ENCODE data around the gene RENBP. TPM values are rescaled to one million over a fixed set of nuclear protein-coding genes. Genes with fewer than 3 reads are reported as not detected.
A peak's percentile ranks its signal among the peaks of the same experiment; 100 is the strongest.

The RENBP gene
- total RNA-seq, 1 experiment from 2014 or later: 7.1 TPM

DNA sequence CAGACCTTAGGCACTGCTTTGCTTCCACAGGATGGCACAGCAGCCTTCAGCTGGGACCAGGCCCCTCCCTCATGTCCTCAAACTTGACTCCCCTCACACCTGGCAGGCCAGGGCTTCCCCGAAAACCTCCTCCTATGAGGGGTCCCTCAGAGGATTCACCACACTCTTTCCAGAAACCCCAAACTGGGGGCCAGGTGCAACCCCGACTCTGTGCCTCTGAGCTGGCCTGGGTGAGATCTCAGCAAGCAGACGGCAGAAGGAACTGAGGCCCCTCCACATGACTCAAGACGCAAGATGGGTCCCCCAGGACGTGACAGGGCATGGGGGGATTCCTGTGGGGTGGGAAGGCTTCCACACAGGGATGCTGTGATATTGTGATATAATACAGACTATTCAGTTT lies 21.0 kb upstream of the RENBP start:
- H2AK5ac ChIP-seq (ENCODE audit: insufficient read length, low read length): no peak overlapping the region
- no peak overlapping the region for H3K18ac ChIP-seq (ENCODE audit: insufficient read length, low read depth, low read length)
- H3K27me3 Mint-ChIP-seq (ENCODE audit: low read depth): peaks cover 1% of the 10 kb centered on the region; the same call in 1 of the 2 replicates
- H4K5ac ChIP-seq (ENCODE audit: insufficient read length, low read depth, low read length): no peak overlapping the region
- peaks cover 13% of the 10 kb centered on the region for H3K23me2 ChIP-seq (ENCODE audit: insufficient read length, low read depth, low read length, poor library complexity, severe bottlenecking)
- no peak overlapping the region for H4K91ac ChIP-seq (ENCODE audit: insufficient read length, low read depth, low read length)
- no peak overlapping the region for H2AFZ ChIP-seq (ENCODE audit: low read length)
- peaks cover 50% of the 10 kb centered on the region; the same call in 1 of the 2 replicates for H3K79me2 ChIP-seq (ENCODE audit: insufficient read depth, low read length)
- no peak for DNase-seq
- H3K4me3 Mint-ChIP-seq: no peak overlapping the region
- H3K36me3 Mint-ChIP-seq (ENCODE audit: insufficient read depth in 1 of 3, low read depth in 3 of 3): peaks cover 34 to 67% (median 52%) of the 10 kb centered on the region in 3 experiments
- no peak overlapping the region for H3K4ac ChIP-seq (ENCODE audit: low read depth, low read length)
- no peaks in the 10 kb centered on the region for H3K9me3 ChIP-seq (ENCODE audit: control insufficient read depth, low read depth, low read length)
- H3K14ac ChIP-seq (ENCODE audit: insufficient read depth, low read length): no peak overlapping the region
- no peak overlapping the region for H4K8ac ChIP-seq (replicated peaks; ENCODE audit: insufficient read length, low read depth, low read length)
- no peak overlapping the region for H3K9ac ChIP-seq (ENCODE audit: extremely low read depth, insufficient read length, low read length)
- no peak overlapping the region for H2BK12ac ChIP-seq (ENCODE audit: insufficient read length, low read depth, low read length)
- no peak overlapping the region for H2BK5ac ChIP-seq (ENCODE audit: insufficient read length, low read length)
- peaks cover 5% of the 10 kb centered on the region for H3K79me1 ChIP-seq (ENCODE audit: insufficient read depth, low read depth, low read length, poor library complexity, severe bottlenecking)
- peaks cover 0 to 3% of the 10 kb centered on the region in 2 experiments; a peak in 1 of 5 replicates for H3K9me3 Mint-ChIP-seq
- no peak overlapping the region for H3T11ph ChIP-seq (ENCODE audit: low read length)
- no peak overlapping the region for H3K23ac ChIP-seq (ENCODE audit: insufficient read length, low read depth, low read length)
- no peak overlapping the region for H3K4me2 ChIP-seq (ENCODE audit: insufficient read depth, insufficient read length, low read length)
- no peak overlapping the region for H3K27ac ChIP-seq (ENCODE audit: insufficient read length, low read depth, low read length)
- H3K27me3 ChIP-seq (ENCODE audit: insufficient read depth, low read length): no peaks in the 10 kb centered on the region
- peaks cover 4% of the 10 kb centered on the region; the same call in 1 of the 2 replicates for H3K4me1 ChIP-seq (ENCODE audit: insufficient read depth, low read length)
- H3K4me1 Mint-ChIP-seq: peaks cover 29 to 38% of the 10 kb centered on the region in 2 experiments
- no peak overlapping the region for H2BK15ac ChIP-seq (ENCODE audit: low read depth, low read length)
- WGBS (ENCODE audit: extremely low coverage, insufficient read length, low lambda C conversion rate): no CpG with 5 or more reads among the region's 5 CpGs
- no peak overlapping the region for H2BK120ac ChIP-seq (ENCODE audit: low read depth, low read length, poor library complexity, severe bottlenecking)
- no peak overlapping the region for H3K56ac ChIP-seq (ENCODE audit: insufficient read length, low read depth, low read length)
- TF ChIP-seq, protein P1, sequence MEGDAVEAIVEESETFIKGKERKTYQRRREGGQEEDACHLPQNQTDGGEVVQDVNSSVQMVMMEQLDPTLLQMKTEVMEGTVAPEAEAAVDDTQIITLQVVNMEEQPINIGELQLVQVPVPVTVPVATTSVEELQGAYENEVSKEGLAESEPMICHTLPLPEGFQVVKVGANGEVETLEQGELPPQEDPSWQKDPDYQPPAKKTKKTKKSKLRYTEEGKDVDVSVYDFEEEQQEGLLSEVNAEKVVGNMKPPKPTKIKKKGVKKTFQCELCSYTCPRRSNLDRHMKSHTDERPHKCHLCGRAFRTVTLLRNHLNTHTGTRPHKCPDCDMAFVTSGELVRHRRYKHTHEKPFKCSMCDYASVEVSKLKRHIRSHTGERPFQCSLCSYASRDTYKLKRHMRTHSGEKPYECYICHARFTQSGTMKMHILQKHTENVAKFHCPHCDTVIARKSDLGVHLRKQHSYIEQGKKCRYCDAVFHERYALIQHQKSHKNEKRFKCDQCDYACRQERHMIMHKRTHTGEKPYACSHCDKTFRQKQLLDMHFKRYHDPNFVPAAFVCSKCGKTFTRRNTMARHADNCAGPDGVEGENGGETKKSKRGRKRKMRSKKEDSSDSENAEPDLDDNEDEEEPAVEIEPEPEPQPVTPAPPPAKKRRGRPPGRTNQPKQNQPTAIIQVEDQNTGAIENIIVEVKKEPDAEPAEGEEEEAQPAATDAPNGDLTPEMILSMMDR (conservative IDR thresholded peaks at IDR 0.05): no peak
- peak overlapping the region in 2 of 3 experiments; percentile 36 to 70; a peak in 3 of 7 replicates for H3K27ac Mint-ChIP-seq
- H2BK20ac ChIP-seq (ENCODE audit: low read depth, low read length, poor library complexity, severe bottlenecking): no peak overlapping the region
- no peaks in the 10 kb centered on the region for H4K20me1 ChIP-seq (ENCODE audit: control insufficient read depth, insufficient read depth, insufficient read length)
